ENCODE data around the gene VDR.
A peak's percentile ranks its signal among the peaks of the same experiment; 100 is the strongest.

VDR gene

GRCh38 chr12:47902131-47902639, 2.6 kb downstream of the VDR start:
- H3K4me3 ChIP-seq (ENCODE audit: low read depth, low read length), result no peak overlapping the region
- no peak for TF ChIP-seq CTCF (IDR thresholded peaks at IDR 0.05; ENCODE audit: insufficient read depth, low read depth, low read length, missing control alignments)

GRCh38 chr12:47901718-47902093, 3.1 kb downstream of the VDR start:
- DNase-seq (ENCODE audit: low read depth), result no peak
- TF ChIP-seq CTCF (IDR thresholded peaks at IDR 0.05; ENCODE audit: insufficient read depth, low read depth, low read length, missing control alignments), result no peak
- H3K4me3 ChIP-seq (ENCODE audit: low read depth, low read length), result no peak overlapping the region

More at GRCh38 chr12:47902131-47902639, 2.6 kb downstream of the VDR start:
- DNase-seq (ENCODE audit: low read depth), result no peak

GRCh38 chr12:47901063-47901717, 3.6 kb downstream of the VDR start:
- no peak for DNase-seq (ENCODE audit: low read depth)
- H3K4me3 ChIP-seq (ENCODE audit: low read depth, low read length), result no peak overlapping the region
- no peak for TF ChIP-seq CTCF (IDR thresholded peaks at IDR 0.05; ENCODE audit: insufficient read depth, low read depth, low read length, missing control alignments)

- DNase-seq (ENCODE audit: low read depth), result peak; percentile 40
- peak; percentile 11 for TF ChIP-seq CTCF (IDR thresholded peaks at IDR 0.05; ENCODE audit: insufficient read depth, low read depth, low read length, missing control alignments)
Observed at GRCh38 chr12:47900131-47901062, 4.4 kb downstream of the VDR start.

GRCh38 chr12:47899466-47899865, 5.3 kb downstream of the VDR start:
- no peak overlapping the region for H3K4me3 ChIP-seq (ENCODE audit: low read depth, low read length)
- TF ChIP-seq CTCF (IDR thresholded peaks at IDR 0.05; ENCODE audit: insufficient read depth, low read depth, low read length, missing control alignments), result no peak
- no peak for DNase-seq (ENCODE audit: low read depth)

More at GRCh38 chr12:47900131-47901062, 4.4 kb downstream of the VDR start:
- H3K4me3 ChIP-seq (ENCODE audit: low read depth, low read length), result no peak overlapping the region

- no peak for TF ChIP-seq CTCF (IDR thresholded peaks at IDR 0.05; ENCODE audit: insufficient read depth, low read depth, low read length, missing control alignments)
- no peak for DNase-seq (ENCODE audit: low read depth)
- H3K4me3 ChIP-seq (ENCODE audit: low read depth, low read length), result no peak overlapping the region
Observed at GRCh38 chr12:47896633-47897032, 8.2 kb downstream of the VDR start.

All from GM12865 (cell line).